Measurements from ENCODE around the gene RABAC1.

Gene RABAC1

GRCh38 chr19:41926028-41926762 is 32.9 kb downstream of the RABAC1 start:
- Histone ChIP-seq H3K4me3 (ENCODE audit: low read length) (no peak overlapping the region), H3K9ac (ENCODE audit: low read length) (no peak overlapping the region), H2AFZ (ENCODE audit: low read length) (no peak overlapping the region), H3F3A (ENCODE audit: insufficient read depth, low read length) (no peaks in the 10 kb centered on the region), H3K79me2 (ENCODE audit: low read length) (no peaks in the 10 kb centered on the region), H3K36me3 (replicated peaks; ENCODE audit: insufficient read depth, low read length) (no peaks in the 10 kb centered on the region), H4K20me1 (ENCODE audit: insufficient read depth, low read length) (no peaks in the 10 kb centered on the region), H3K4me2 (ENCODE audit: low read depth, low read length) (no peak overlapping the region), H3K27ac (ENCODE audit: low read length) (no peak overlapping the region), H3K27me3 (replicated peaks; ENCODE audit: insufficient read depth, low read length) (peaks cover 95% of the 10 kb centered on the region), H3K9me3 (replicated peaks; ENCODE audit: insufficient read depth, low read length) (no peaks in the 10 kb centered on the region), H3K4me1 (ENCODE audit: low read length) (peaks cover 12% of the 10 kb centered on the region; the same call in 1 of the 2 replicates), H3K9me2 (replicated peaks; ENCODE audit: insufficient read depth, low read length) (no peaks in the 10 kb centered on the region)
- no peak for DNase-seq
- no peak for TF ChIP-seq CTCF (IDR thresholded peaks at IDR 0.05; ENCODE audit: low read length)
- no peak for TF ChIP-seq EZH2 (optimal IDR thresholded peaks at IDR 0.05; ENCODE audit: low read depth, low read length)
- TF ChIP-seq EZH2phosphoT487 (IDR thresholded peaks at IDR 0.05; ENCODE audit: low read length), result no peak

GRCh38 chr19:41925208-41926003 is 33.7 kb downstream of the RABAC1 start:
- Histone ChIP-seq H3K4me1 (ENCODE audit: low read length) (peaks cover 12% of the 10 kb centered on the region; the same call in 1 of the 2 replicates), H2AFZ (ENCODE audit: low read length) (no peak overlapping the region), H3K27ac (ENCODE audit: low read length) (no peak overlapping the region), H3K4me2 (ENCODE audit: low read depth, low read length) (no peak overlapping the region), H3K9ac (ENCODE audit: low read length) (no peak overlapping the region), H3K9me2 (replicated peaks; ENCODE audit: insufficient read depth, low read length) (no peaks in the 10 kb centered on the region), H3K36me3 (replicated peaks; ENCODE audit: insufficient read depth, low read length) (no peaks in the 10 kb centered on the region), H3F3A (ENCODE audit: insufficient read depth, low read length) (no peaks in the 10 kb centered on the region), H4K20me1 (ENCODE audit: insufficient read depth, low read length) (no peaks in the 10 kb centered on the region), H3K79me2 (ENCODE audit: low read length) (no peaks in the 10 kb centered on the region), H3K9me3 (replicated peaks; ENCODE audit: insufficient read depth, low read length) (no peaks in the 10 kb centered on the region), H3K27me3 (replicated peaks; ENCODE audit: insufficient read depth, low read length) (peaks cover 95% of the 10 kb centered on the region), H3K4me3 (ENCODE audit: low read length) (no peak overlapping the region)
- no peak for DNase-seq
- no peak for TF ChIP-seq EZH2 (optimal IDR thresholded peaks at IDR 0.05; ENCODE audit: low read depth, low read length)

DNA sequence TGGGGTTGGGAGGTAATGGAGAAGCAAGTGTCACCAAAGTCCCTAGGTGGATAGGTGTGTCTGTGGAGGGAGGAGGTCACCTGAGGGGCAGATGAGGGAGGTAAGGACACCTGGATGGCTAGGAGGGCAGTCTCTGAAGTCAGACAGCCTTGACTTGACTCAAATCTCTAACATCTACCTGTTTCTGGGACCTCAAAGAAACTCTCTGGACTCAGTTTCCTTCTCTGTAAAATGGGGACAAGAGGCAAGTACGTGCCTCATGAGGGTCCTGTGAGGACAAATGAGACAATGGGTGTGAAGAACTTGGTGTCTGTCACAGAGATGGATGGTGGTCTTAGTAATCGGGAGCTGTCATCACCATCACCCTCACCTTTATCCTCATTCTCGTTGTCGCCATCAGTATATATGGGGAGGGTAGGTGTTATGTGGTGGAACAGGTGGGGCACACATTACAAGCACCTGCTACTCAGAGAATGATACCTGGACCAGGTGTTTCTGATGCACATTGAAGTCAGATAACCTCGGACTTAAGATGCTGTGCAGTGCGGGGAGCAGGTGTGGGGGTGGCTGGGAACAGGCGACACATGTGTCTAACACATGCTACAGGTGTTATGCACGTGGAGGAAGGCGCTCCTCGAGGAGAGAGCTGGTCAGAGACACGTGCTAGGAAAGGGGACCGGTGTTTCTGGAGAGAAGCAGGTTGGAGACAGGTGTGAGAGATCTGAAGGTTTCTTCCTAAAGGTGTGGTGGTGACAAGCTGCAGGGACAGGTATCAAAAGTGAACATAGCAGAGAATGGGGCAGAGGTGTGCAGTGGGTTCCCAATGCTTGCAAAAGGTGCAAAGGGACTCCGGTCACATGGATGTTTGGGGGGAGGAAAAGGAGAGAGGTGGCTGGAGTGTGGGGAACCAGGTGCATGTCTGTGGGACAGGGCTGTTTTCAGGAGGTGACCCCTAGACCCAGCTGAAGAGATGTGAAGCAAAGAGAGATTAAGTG is 34.7 kb downstream of the RABAC1 start:
- Histone ChIP-seq H3K9me2 (replicated peaks; ENCODE audit: insufficient read depth, low read length) (no peaks in the 10 kb centered on the region), H3K36me3 (replicated peaks; ENCODE audit: insufficient read depth, low read length) (no peaks in the 10 kb centered on the region), H3K9ac (ENCODE audit: low read length) (no peak overlapping the region), H4K20me1 (ENCODE audit: insufficient read depth, low read length) (no peaks in the 10 kb centered on the region), H3K79me2 (ENCODE audit: low read length) (no peaks in the 10 kb centered on the region), H3K4me2 (ENCODE audit: low read depth, low read length) (no peak overlapping the region), H3K4me3 (ENCODE audit: low read length) (no peak overlapping the region), H3K27me3 (replicated peaks; ENCODE audit: insufficient read depth, low read length) (peaks cover 90% of the 10 kb centered on the region), H2AFZ (ENCODE audit: low read length) (no peak overlapping the region), H3K4me1 (ENCODE audit: low read length) (peaks cover 12% of the 10 kb centered on the region; the same call in 1 of the 2 replicates), H3K27ac (ENCODE audit: low read length) (no peak overlapping the region), H3F3A (ENCODE audit: insufficient read depth, low read length) (no peaks in the 10 kb centered on the region), H3K9me3 (replicated peaks; ENCODE audit: insufficient read depth, low read length) (no peaks in the 10 kb centered on the region)
- no peak for DNase-seq
- TF ChIP-seq EZH2 (optimal IDR thresholded peaks at IDR 0.05; ENCODE audit: low read depth, low read length), result no peak

Data from MM.1S (cell line).